Measurements from ENCODE around the gene PLCB1.

The PLCB1 gene

GRCh38 chr20:8128291-8129060 is 3.6 kb upstream of the PLCB1 start:
- no peak for DNase-seq (ENCODE audit: low read depth)
- H3K4me3 ChIP-seq (ENCODE audit: low read depth, low read length) = no peak overlapping the region
- in situ Hi-C loops (cut with HindIII; ENCODE audit: low sequenced_read_pairs) = no loop called here
- TF ChIP-seq CTCF (IDR thresholded peaks at IDR 0.05; ENCODE audit: low read depth, low read length, missing control alignments) = no peak

GRCh38 chr20:8129211-8129976 is 2.7 kb upstream of the PLCB1 start:
- DNase-seq (ENCODE audit: low read depth) = no peak
- in situ Hi-C loops (cut with HindIII; ENCODE audit: low sequenced_read_pairs) = no loop called here
- no peak overlapping the region for H3K4me3 ChIP-seq (ENCODE audit: low read depth, low read length)
- TF ChIP-seq CTCF (IDR thresholded peaks at IDR 0.05; ENCODE audit: low read depth, low read length, missing control alignments) = no peak

GRCh38 chr20:8130840-8131526 is 1.1 kb upstream of the PLCB1 start:
- in situ Hi-C loops (cut with HindIII; ENCODE audit: low sequenced_read_pairs) = loop anchor here (10.0 kb wide), 1 partner anchor 264 kb away; no protein-coding TSS in a partner anchor
- no peak for TF ChIP-seq CTCF (IDR thresholded peaks at IDR 0.05; ENCODE audit: low read depth, low read length, missing control alignments)
- no peak for DNase-seq (ENCODE audit: low read depth)
- no peak overlapping the region for H3K4me3 ChIP-seq (ENCODE audit: low read depth, low read length)

- in situ Hi-C loops (cut with HindIII; ENCODE audit: low sequenced_read_pairs) = loop anchor here (10.0 kb wide), 1 partner anchor 262 kb away; no protein-coding TSS in a partner anchor
- TF ChIP-seq CTCF (IDR thresholded peaks at IDR 0.05; ENCODE audit: low read depth, low read length, missing control alignments) = no peak
- H3K4me3 ChIP-seq (ENCODE audit: low read depth, low read length) = peak overlapping the region; percentile 49
- no peak for DNase-seq (ENCODE audit: low read depth)
Measured at GRCh38 chr20:8132484-8133309, 631 bp downstream of the PLCB1 start.

- TF ChIP-seq CTCF (IDR thresholded peaks at IDR 0.05; ENCODE audit: low read depth, low read length, missing control alignments) = no peak
- DNase-seq (ENCODE audit: low read depth) = no peak
- peak overlapping the region; percentile 49 for H3K4me3 ChIP-seq (ENCODE audit: low read depth, low read length)
- in situ Hi-C loops (cut with HindIII; ENCODE audit: low sequenced_read_pairs) = loop anchor here (10.0 kb wide), 1 partner anchor 261 kb away; no protein-coding TSS in a partner anchor
Measured at GRCh38 chr20:8133310-8133768, 1.3 kb downstream of the PLCB1 start.
